GM21447 (cell line): ENCODE measurements around the gene RHBDL2.
"Not testable (repeated sequence)": the region's sequence is repeated elsewhere in the genome, so short reads cannot be mapped to it uniquely, and the experiment has no call there.

Experiments
- ATAC-seq: cut with Tn5 transposase; IDR thresholded peaks from one replicate; pipeline ENCODE4 v1.9.1; 2021; ENCODE audit not compliant: unreplicated experiment

The RHBDL2 gene

GRCh38 chr1:38938722-38939260 lies 2.8 kb downstream of the RHBDL2 start:
- no peak for ATAC-seq

GRCh38 chr1:38932571-38932970 lies 9.1 kb downstream of the RHBDL2 start:
- ATAC-seq, result no peak

- no peak for ATAC-seq
Measured at GRCh38 chr1:38929476-38929875, 12.2 kb downstream of the RHBDL2 start.

- no peak for ATAC-seq
Measured at GRCh38 chr1:38929054-38929453, 12.6 kb downstream of the RHBDL2 start.

- no peak for ATAC-seq
Measured at GRCh38 chr1:38926091-38926490, 15.5 kb downstream of the RHBDL2 start.

GRCh38 chr1:38925391-38925790 lies 16.2 kb downstream of the RHBDL2 start:
- no peak for ATAC-seq

GRCh38 chr1:38923607-38924006 lies 18.0 kb downstream of the RHBDL2 start:
- no peak for ATAC-seq

- no peak for ATAC-seq
Measured at GRCh38 chr1:38919130-38919529, 22.5 kb downstream of the RHBDL2 start.

GRCh38 chr1:38918568-38918967 lies 23.1 kb downstream of the RHBDL2 start:
- ATAC-seq, result no peak

- no peak for ATAC-seq
Measured at GRCh38 chr1:38917772-38918171, 23.9 kb downstream of the RHBDL2 start.

GRCh38 chr1:38917337-38917736 lies 24.3 kb downstream of the RHBDL2 start:
- no peak for ATAC-seq

GRCh38 chr1:38915352-38915948 lies 26.2 kb downstream of the RHBDL2 start:
- ATAC-seq, result no peak

GRCh38 chr1:38914908-38915307 lies 26.7 kb downstream of the RHBDL2 start:
- not testable (repeated sequence) for ATAC-seq

- ATAC-seq, result no peak
Measured at GRCh38 chr1:38908821-38909220, 32.8 kb downstream of the RHBDL2 start.

- no peak for ATAC-seq
Measured at GRCh38 chr1:38905985-38906384, 35.6 kb downstream of the RHBDL2 start.

GRCh38 chr1:38899560-38899959 lies 42.1 kb downstream of the RHBDL2 start:
- no peak for ATAC-seq

- no peak for ATAC-seq
Measured at GRCh38 chr1:38898653-38899230, 42.9 kb downstream of the RHBDL2 start.

GRCh38 chr1:38896169-38896568 lies 45.5 kb downstream of the RHBDL2 start:
- ATAC-seq, result no peak

GRCh38 chr1:38892976-38893375 lies 48.7 kb downstream of the RHBDL2 start:
- ATAC-seq, result no peak

GRCh38 chr1:38891753-38892152 lies 49.9 kb downstream of the RHBDL2 start:
- ATAC-seq, result no peak

GRCh38 chr1:38889589-38889988 lies 52.0 kb downstream of the RHBDL2 start:
- no peak for ATAC-seq

GRCh38 chr1:38888423-38889333 lies 53.0 kb downstream of the RHBDL2 start:
- ATAC-seq, result no peak
